ENCODE results near the gene BACE1-AS. TPM values are rescaled to one million over a fixed set of nuclear protein-coding genes. Genes with fewer than 3 reads are reported as not detected.

Gene BACE1-AS
- 1 to 10 TPM; 2.1 to 4.1 (median 2.4) TPM for total RNA-seq
- 4.6 TPM for total RNA-seq (2013)

DNA sequence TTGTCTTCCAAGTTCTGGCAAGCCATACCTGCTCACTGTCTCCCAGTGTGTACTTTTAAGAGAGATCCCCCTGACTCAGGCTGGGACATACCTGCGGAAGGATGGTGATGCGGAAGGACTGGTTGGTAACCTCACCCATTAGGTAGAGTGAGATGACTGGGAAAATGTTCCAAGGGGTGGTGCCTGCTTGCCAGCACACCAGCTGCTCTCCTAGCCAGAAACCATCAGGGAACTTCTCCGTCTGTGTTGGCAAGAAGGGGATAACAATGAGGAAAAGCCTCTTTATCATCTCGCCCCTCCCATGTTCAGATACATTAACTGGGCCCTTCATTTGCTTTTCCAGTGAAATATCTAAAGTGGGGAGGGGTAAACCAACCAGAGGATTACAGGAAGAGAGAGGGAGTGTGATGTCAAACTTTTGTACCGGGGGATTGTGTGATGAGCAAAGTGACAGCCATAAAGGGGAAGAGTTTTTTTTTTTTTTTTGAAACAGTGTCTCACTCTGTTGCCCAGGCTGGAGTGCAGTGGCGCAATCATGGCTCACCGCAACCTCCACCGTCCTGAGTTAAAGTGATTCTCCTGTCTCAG is at the start of gene BACE1-AS:
BACE1-AS (plus strand) TSS at position 538 of the 588 bp plus-strand sequence.
- Histone ChIP-seq H3K27me3 (ENCODE audit: control insufficient read depth, insufficient read depth, low read length) (no peaks in the 10 kb centered on the region), H3K9me3 (ENCODE audit: control insufficient read depth, insufficient read depth, low read length) (no peaks in the 10 kb centered on the region), H3K36me3 (ENCODE audit: control insufficient read depth, insufficient read depth, low read length) (peaks cover 5% of the 10 kb centered on the region), H3K4me1 (ENCODE audit: control insufficient read depth, insufficient read depth, low read length) (no peaks in the 10 kb centered on the region), H3K27ac (ENCODE audit: low read length) (no peak within 1 kb of the TSS), H3K4me3 (ENCODE audit: low read length) (no peak within 1 kb of the TSS)
- no peak for DNase-seq
- no peak within 1 kb of the TSS for H3K27ac Mint-ChIP-seq
- no peaks in the 10 kb centered on the region for H3K27me3 Mint-ChIP-seq (ENCODE audit: low read depth in 2 of 2)
- no peaks in the 10 kb centered on the region for H3K36me3 Mint-ChIP-seq
- no peak for ATAC-seq
- TF ChIP-seq, protein P1, sequence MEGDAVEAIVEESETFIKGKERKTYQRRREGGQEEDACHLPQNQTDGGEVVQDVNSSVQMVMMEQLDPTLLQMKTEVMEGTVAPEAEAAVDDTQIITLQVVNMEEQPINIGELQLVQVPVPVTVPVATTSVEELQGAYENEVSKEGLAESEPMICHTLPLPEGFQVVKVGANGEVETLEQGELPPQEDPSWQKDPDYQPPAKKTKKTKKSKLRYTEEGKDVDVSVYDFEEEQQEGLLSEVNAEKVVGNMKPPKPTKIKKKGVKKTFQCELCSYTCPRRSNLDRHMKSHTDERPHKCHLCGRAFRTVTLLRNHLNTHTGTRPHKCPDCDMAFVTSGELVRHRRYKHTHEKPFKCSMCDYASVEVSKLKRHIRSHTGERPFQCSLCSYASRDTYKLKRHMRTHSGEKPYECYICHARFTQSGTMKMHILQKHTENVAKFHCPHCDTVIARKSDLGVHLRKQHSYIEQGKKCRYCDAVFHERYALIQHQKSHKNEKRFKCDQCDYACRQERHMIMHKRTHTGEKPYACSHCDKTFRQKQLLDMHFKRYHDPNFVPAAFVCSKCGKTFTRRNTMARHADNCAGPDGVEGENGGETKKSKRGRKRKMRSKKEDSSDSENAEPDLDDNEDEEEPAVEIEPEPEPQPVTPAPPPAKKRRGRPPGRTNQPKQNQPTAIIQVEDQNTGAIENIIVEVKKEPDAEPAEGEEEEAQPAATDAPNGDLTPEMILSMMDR (IDR thresholded peaks at IDR 0.05): no peak
- no peak within 1 kb of the TSS for H3K4me3 Mint-ChIP-seq
- WGBS (ENCODE audit: insufficient coverage): over 99% methylated on average over 7 of the region's 8 CpGs
- no peaks in the 10 kb centered on the region for H3K9me3 Mint-ChIP-seq
- intact Hi-C loops (cut with micrococcal nuclease): no loop called here
- no peaks in the 10 kb centered on the region for H3K4me1 Mint-ChIP-seq

GRCh38 chr11:117248341-117248740 is 42.8 kb upstream of the BACE1-AS start:
- H3K4me3 ChIP-seq (ENCODE audit: low read length): no peak overlapping the region
- H3K27me3 ChIP-seq (ENCODE audit: control insufficient read depth, insufficient read depth, low read length): no peaks in the 10 kb centered on the region
- no peaks in the 10 kb centered on the region for H3K9me3 Mint-ChIP-seq
- H3K36me3 Mint-ChIP-seq: peaks cover 8% of the 10 kb centered on the region
- no peak overlapping the region for H3K27ac ChIP-seq (ENCODE audit: low read length)
- H3K36me3 ChIP-seq (ENCODE audit: control insufficient read depth, insufficient read depth, low read length): peaks cover 28% of the 10 kb centered on the region
- no peak overlapping the region for H3K27ac Mint-ChIP-seq
- H3K4me3 Mint-ChIP-seq: no peak overlapping the region
- no peaks in the 10 kb centered on the region for H3K27me3 Mint-ChIP-seq (ENCODE audit: low read depth in 2 of 2)
- no peaks in the 10 kb centered on the region for H3K9me3 ChIP-seq (ENCODE audit: control insufficient read depth, insufficient read depth, low read length)
- no peaks in the 10 kb centered on the region for H3K4me1 ChIP-seq (ENCODE audit: control insufficient read depth, insufficient read depth, low read length)
- no peaks in the 10 kb centered on the region for H3K4me1 Mint-ChIP-seq
- ATAC-seq (no peak), DNase-seq (no peak)
- WGBS (ENCODE audit: insufficient coverage): 99% methylated on average over 4 of the region's 4 CpGs
- TF ChIP-seq, protein P1 (IDR thresholded peaks at IDR 0.05): no peak
- intact Hi-C loops (cut with micrococcal nuclease): no loop called here

DNA sequence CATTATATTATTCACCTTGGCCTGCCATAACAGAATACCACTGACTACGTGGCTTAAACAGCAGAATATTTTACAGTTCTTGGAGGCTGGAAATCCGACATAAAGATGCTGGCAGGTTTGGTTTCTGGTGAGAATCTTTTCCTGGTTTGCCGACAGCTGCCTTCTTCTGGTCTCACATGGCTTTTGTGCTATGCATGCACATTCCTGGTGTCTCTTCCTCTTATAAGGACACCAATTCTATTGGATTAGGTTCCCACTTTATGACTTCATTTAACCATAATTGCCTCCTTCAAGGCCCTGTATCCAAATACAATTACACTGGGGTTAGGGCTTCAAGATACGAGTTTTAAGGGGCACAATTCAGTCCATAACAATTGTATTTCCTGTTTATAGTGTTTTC is 41.6 kb upstream of the BACE1-AS start:
- Histone ChIP-seq H3K4me1 (ENCODE audit: control insufficient read depth, insufficient read depth, low read length) (no peaks in the 10 kb centered on the region), H3K9me3 (ENCODE audit: control insufficient read depth, insufficient read depth, low read length) (no peaks in the 10 kb centered on the region), H3K27me3 (ENCODE audit: control insufficient read depth, insufficient read depth, low read length) (no peaks in the 10 kb centered on the region), H3K36me3 (ENCODE audit: control insufficient read depth, insufficient read depth, low read length) (peaks cover 29% of the 10 kb centered on the region), H3K4me3 (ENCODE audit: low read length) (no peak overlapping the region), H3K27ac (ENCODE audit: low read length) (no peak overlapping the region)
- TF ChIP-seq, protein P1 (IDR thresholded peaks at IDR 0.05): no peak
- intact Hi-C loops (cut with micrococcal nuclease): no loop called here
- 96% methylated on average over 4 of the region's 4 CpGs for WGBS (ENCODE audit: insufficient coverage)
- DNase-seq: no peak
- H3K27me3 Mint-ChIP-seq (ENCODE audit: low read depth in 2 of 2): no peaks in the 10 kb centered on the region
- no peak for ATAC-seq
- no peak overlapping the region for H3K4me3 Mint-ChIP-seq
- H3K27ac Mint-ChIP-seq: no peak overlapping the region
- peaks cover 8% of the 10 kb centered on the region for H3K36me3 Mint-ChIP-seq
- H3K4me1 Mint-ChIP-seq: no peaks in the 10 kb centered on the region
- H3K9me3 Mint-ChIP-seq: no peaks in the 10 kb centered on the region

DNA sequence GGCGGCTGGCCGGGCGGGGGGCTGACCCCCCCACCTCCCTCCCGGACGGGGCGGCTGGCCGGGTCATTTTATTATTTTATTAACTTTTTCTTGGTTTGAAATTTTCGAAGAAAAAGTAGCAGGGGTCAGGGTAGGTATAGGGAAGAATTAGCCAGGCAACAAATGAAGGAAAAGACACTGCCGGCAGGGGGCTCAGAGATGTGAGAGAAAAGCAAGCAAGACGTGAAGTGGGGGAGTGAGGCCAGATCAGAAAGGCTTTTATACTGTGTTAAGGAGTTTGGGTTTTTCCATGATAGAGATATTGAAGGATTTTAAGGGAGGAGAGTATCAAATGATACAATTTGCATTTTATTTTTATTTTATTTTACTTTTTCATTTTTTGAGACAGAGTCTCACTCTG is 39.6 kb upstream of the BACE1-AS start:
- Mint-ChIP-seq H3K9me3 (no peaks in the 10 kb centered on the region), H3K4me3 (no peak overlapping the region), H3K36me3 (peaks cover 5% of the 10 kb centered on the region), H3K27me3 (ENCODE audit: low read depth in 2 of 2) (no peaks in the 10 kb centered on the region), H3K4me1 (no peaks in the 10 kb centered on the region), H3K27ac (no peak overlapping the region)
- intact Hi-C loops (cut with micrococcal nuclease): no loop called here
- 97% methylated on average over 3 of the region's 10 CpGs for WGBS (ENCODE audit: insufficient coverage)
- H3K9me3 ChIP-seq (ENCODE audit: control insufficient read depth, insufficient read depth, low read length): no peaks in the 10 kb centered on the region
- no peak for ATAC-seq
- DNase-seq: no peak
- TF ChIP-seq, protein P1 (IDR thresholded peaks at IDR 0.05): no peak
- H3K27me3 ChIP-seq (ENCODE audit: control insufficient read depth, insufficient read depth, low read length): no peaks in the 10 kb centered on the region
- no peak overlapping the region for H3K4me3 ChIP-seq (ENCODE audit: low read length)
- H3K36me3 ChIP-seq (ENCODE audit: control insufficient read depth, insufficient read depth, low read length): peaks cover 21% of the 10 kb centered on the region
- H3K27ac ChIP-seq (ENCODE audit: low read length): no peak overlapping the region
- H3K4me1 ChIP-seq (ENCODE audit: control insufficient read depth, insufficient read depth, low read length): no peaks in the 10 kb centered on the region
